Lower leg skin (tissue), 3 donors: ENCODE results near the gene PGM1.

Experiments used
- CTCF ChIP-seq, 3 donors: fragments of 450-650 bp; IDR thresholded peaks; one replicate each; pipeline ENCODE4 v1.5.1; 2016; ENCODE audit warnings: antibody characterized with exemption in 3 of 3, mild to moderate bottlenecking in 3 of 3, moderate library complexity in 2 of 3
- POLR2A ChIP-seq, 2 donors: fragments of 450-650 bp; IDR thresholded peaks; one replicate each; pipeline ENCODE4 v1.6.1; 2016 to 2017; ENCODE audit warnings: antibody characterized with exemption in 2 of 2, mild to moderate bottlenecking in 1 of 2, moderate library complexity in 1 of 2

GRCh38 chr1:63618011-63618410 lies 24.8 kb downstream of the PGM1 start:
- TF ChIP-seq CTCF (IDR thresholded peaks at IDR 0.05): no peak
- no peak for TF ChIP-seq POLR2A (IDR thresholded peaks at IDR 0.05)
